ENCODE data around the gene RAB3A.

The RAB3A gene

DNA sequence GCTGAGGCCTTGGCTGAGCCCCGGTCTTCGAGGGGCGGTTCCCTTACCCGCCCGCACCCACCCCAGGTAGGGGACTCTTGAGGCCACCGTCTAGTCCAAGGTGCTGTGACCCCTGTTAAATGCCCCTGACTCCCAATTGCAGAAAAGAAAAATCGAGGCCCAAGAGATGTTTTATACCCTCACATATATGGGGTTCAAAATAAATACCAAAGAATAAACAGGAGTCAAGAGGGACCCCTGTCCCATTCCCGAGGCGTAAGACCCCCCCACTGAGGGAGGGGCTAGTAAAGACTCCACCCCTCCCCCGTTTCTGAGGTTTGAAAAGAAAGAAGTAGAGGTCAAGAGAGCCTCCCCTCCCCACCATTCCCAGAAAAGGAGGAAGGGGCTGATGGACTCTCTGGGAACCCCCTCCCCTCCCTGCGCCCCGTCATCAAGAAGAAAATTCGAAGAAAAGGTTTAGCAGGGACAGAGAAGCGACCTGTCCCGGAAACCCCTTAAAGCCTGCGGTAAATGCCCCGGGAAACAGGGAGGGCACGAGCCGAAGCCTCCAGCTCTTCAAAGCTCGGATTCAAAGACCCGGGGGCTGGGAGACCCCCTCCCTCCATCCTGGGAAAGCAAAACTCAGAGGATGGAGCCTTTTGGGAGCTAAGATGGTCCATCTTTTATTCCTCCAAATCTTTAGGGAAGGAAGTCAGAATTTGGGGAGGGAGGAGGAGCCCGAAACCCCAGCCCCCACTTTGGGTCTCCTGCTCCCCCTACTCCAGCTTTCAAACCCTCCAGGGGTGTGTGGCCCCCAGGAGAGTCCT lies 755 bp upstream of the RAB3A start (continued):
- TF ChIP-seq, protein P1, sequence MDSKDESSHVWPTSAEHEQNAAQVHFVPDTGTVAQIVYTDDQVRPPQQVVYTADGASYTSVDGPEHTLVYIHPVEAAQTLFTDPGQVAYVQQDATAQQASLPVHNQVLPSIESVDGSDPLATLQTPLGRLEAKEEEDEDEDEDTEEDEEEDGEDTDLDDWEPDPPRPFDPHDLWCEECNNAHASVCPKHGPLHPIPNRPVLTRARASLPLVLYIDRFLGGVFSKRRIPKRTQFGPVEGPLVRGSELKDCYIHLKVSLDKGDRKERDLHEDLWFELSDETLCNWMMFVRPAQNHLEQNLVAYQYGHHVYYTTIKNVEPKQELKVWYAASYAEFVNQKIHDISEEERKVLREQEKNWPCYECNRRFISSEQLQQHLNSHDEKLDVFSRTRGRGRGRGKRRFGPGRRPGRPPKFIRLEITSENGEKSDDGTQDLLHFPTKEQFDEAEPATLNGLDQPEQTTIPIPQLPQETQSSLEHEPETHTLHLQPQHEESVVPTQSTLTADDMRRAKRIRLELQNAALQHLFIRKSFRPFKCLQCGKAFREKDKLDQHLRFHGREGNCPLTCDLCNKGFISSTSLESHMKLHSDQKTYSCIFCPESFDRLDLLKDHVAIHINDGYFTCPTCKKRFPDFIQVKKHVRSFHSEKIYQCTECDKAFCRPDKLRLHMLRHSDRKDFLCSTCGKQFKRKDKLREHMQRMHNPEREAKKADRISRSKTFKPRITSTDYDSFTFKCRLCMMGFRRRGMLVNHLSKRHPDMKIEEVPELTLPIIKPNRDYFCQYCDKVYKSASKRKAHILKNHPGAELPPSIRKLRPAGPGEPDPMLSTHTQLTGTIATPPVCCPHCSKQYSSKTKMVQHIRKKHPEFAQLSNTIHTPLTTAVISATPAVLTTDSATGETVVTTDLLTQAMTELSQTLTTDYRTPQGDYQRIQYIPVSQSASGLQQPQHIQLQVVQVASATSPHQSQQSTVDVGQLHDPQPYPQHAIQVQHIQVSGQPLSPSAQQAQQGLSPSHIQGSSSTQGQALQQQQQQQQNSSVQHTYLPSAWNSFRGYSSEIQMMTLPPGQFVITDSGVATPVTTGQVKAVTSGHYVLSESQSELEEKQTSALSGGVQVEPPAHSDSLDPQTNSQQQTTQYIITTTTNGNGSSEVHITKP (tag by site-specific recombination; IDR thresholded peaks at IDR 0.05) = peak; percentile 100
- TF ChIP-seq, protein P2, sequence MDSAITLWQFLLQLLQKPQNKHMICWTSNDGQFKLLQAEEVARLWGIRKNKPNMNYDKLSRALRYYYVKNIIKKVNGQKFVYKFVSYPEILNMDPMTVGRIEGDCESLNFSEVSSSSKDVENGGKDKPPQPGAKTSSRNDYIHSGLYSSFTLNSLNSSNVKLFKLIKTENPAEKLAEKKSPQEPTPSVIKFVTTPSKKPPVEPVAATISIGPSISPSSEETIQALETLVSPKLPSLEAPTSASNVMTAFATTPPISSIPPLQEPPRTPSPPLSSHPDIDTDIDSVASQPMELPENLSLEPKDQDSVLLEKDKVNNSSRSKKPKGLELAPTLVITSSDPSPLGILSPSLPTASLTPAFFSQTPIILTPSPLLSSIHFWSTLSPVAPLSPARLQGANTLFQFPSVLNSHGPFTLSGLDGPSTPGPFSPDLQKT (IDR thresholded peaks at IDR 0.05; ENCODE audit: borderline replicate concordance, low read depth, low read length) = no peak
- TF ChIP-seq, protein P3, sequence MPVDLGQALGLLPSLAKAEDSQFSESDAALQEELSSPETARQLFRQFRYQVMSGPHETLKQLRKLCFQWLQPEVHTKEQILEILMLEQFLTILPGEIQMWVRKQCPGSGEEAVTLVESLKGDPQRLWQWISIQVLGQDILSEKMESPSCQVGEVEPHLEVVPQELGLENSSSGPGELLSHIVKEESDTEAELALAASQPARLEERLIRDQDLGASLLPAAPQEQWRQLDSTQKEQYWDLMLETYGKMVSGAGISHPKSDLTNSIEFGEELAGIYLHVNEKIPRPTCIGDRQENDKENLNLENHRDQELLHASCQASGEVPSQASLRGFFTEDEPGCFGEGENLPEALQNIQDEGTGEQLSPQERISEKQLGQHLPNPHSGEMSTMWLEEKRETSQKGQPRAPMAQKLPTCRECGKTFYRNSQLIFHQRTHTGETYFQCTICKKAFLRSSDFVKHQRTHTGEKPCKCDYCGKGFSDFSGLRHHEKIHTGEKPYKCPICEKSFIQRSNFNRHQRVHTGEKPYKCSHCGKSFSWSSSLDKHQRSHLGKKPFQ (tag by site-specific recombination; IDR thresholded peaks at IDR 0.05) = no peak
- TF ChIP-seq SALL2 (tag by site-specific recombination; IDR thresholded peaks at IDR 0.05; ENCODE audit: borderline replicate concordance) (no peak), TRIM28 (IDR thresholded peaks at IDR 0.05; ENCODE audit: borderline replicate concordance, low read length) (no peak), ZNF48 (tag by site-specific recombination; IDR thresholded peaks at IDR 0.05) (no peak), ZNF155 (tag by site-specific recombination; IDR thresholded peaks at IDR 0.05) (no peak), ZNF24 (tag by site-specific recombination; IDR thresholded peaks at IDR 0.05) (no peak), KLF16 (tag by site-specific recombination; IDR thresholded peaks at IDR 0.05) (no peak), ZNF777 (tag by site-specific recombination; IDR thresholded peaks at IDR 0.05; ENCODE audit: borderline replicate concordance) (0 out of 2 replicates have a peak, but pooled peaks have one; percentile 20), ZNF23 (tag by site-specific recombination; IDR thresholded peaks at IDR 0.05; ENCODE audit: borderline replicate concordance) (no peak), ZNF629 (tag by site-specific recombination; IDR thresholded peaks at IDR 0.05) (no peak), ZNF792 (tag by site-specific recombination; IDR thresholded peaks at IDR 0.05) (no peak), ZNF341 (tag by site-specific recombination; IDR thresholded peaks at IDR 0.05; ENCODE audit: low read depth) (peak; percentile 71; the same call in 1 of the 2 replicates), ZNF211 (tag by site-specific recombination; IDR thresholded peaks at IDR 0.05; ENCODE audit: low read depth) (no peak), ZNF664 (tag by site-specific recombination; IDR thresholded peaks at IDR 0.05) (no peak), ZNF548 (tag by site-specific recombination; IDR thresholded peaks at IDR 0.05) (no peak), ZNF146 (tag by site-specific recombination; IDR thresholded peaks at IDR 0.05) (no peak)
- TF ChIP-seq, protein P4, sequence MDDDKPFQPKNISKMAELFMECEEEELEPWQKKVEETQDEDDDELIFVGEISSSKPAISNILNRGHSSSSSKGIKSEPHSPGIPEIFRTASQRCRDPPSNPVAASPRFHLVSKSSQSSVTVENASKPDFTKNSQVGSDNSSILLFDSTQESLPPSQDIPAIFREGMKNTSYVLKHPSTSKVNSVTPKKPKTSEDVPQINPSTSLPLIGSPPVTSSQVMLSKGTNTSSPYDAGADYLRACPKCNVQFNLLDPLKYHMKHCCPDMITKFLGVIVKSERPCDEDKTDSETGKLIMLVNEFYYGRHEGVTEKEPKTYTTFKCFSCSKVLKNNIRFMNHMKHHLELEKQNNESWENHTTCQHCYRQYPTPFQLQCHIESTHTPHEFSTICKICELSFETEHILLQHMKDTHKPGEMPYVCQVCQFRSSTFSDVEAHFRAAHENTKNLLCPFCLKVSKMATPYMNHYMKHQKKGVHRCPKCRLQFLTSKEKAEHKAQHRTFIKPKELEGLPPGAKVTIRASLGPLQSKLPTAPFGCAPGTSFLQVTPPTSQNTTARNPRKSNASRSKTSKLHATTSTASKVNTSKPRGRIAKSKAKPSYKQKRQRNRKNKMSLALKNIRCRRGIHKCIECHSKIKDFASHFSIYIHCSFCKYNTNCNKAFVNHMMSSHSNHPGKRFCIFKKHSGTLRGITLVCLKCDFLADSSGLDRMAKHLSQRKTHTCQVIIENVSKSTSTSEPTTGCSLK (tag by site-specific recombination; IDR thresholded peaks at IDR 0.05) = no peak
- TF ChIP-seq, protein P5, sequence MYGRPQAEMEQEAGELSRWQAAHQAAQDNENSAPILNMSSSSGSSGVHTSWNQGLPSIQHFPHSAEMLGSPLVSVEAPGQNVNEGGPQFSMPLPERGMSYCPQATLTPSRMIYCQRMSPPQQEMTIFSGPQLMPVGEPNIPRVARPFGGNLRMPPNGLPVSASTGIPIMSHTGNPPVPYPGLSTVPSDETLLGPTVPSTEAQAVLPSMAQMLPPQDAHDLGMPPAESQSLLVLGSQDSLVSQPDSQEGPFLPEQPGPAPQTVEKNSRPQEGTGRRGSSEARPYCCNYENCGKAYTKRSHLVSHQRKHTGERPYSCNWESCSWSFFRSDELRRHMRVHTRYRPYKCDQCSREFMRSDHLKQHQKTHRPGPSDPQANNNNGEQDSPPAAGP (tag by site-specific recombination; IDR thresholded peaks at IDR 0.05) = peak; percentile 48; the same call in 1 of the 2 replicates
- TF ChIP-seq, protein P6, sequence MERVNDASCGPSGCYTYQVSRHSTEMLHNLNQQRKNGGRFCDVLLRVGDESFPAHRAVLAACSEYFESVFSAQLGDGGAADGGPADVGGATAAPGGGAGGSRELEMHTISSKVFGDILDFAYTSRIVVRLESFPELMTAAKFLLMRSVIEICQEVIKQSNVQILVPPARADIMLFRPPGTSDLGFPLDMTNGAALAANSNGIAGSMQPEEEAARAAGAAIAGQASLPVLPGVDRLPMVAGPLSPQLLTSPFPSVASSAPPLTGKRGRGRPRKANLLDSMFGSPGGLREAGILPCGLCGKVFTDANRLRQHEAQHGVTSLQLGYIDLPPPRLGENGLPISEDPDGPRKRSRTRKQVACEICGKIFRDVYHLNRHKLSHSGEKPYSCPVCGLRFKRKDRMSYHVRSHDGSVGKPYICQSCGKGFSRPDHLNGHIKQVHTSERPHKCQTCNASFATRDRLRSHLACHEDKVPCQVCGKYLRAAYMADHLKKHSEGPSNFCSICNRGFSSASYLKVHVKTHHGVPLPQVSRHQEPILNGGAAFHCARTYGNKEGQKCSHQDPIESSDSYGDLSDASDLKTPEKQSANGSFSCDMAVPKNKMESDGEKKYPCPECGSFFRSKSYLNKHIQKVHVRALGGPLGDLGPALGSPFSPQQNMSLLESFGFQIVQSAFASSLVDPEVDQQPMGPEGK (tag by site-specific recombination; IDR thresholded peaks at IDR 0.05) = peak; percentile 83
- TF ChIP-seq, protein P7, sequence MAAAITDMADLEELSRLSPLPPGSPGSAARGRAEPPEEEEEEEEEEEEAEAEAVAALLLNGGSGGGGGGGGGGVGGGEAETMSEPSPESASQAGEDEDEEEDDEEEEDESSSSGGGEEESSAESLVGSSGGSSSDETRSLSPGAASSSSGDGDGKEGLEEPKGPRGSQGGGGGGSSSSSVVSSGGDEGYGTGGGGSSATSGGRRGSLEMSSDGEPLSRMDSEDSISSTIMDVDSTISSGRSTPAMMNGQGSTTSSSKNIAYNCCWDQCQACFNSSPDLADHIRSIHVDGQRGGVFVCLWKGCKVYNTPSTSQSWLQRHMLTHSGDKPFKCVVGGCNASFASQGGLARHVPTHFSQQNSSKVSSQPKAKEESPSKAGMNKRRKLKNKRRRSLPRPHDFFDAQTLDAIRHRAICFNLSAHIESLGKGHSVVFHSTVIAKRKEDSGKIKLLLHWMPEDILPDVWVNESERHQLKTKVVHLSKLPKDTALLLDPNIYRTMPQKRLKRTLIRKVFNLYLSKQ (tag by site-specific recombination; IDR thresholded peaks at IDR 0.05; ENCODE audit: borderline replicate concordance) = no peak
- TF ChIP-seq, protein P8, sequence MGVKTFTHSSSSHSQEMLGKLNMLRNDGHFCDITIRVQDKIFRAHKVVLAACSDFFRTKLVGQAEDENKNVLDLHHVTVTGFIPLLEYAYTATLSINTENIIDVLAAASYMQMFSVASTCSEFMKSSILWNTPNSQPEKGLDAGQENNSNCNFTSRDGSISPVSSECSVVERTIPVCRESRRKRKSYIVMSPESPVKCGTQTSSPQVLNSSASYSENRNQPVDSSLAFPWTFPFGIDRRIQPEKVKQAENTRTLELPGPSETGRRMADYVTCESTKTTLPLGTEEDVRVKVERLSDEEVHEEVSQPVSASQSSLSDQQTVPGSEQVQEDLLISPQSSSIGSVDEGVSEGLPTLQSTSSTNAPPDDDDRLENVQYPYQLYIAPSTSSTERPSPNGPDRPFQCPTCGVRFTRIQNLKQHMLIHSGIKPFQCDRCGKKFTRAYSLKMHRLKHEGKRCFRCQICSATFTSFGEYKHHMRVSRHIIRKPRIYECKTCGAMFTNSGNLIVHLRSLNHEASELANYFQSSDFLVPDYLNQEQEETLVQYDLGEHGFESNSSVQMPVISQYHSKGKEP (tag by site-specific recombination; IDR thresholded peaks at IDR 0.05) = no peak

Data from HEK293 (cell line).